ENCODE results near the gene GAB2. TPM values are rescaled to one million over a fixed set of nuclear protein-coding genes. Genes with fewer than 3 reads are reported as not detected.

The GAB2 gene
- total and polyA plus RNA-seq, 2 of the 13 experiments (the other 11 are each of a cell fraction or from before 2014, with no cell fraction given), result 4.1 to 8.6 TPM

DNA sequence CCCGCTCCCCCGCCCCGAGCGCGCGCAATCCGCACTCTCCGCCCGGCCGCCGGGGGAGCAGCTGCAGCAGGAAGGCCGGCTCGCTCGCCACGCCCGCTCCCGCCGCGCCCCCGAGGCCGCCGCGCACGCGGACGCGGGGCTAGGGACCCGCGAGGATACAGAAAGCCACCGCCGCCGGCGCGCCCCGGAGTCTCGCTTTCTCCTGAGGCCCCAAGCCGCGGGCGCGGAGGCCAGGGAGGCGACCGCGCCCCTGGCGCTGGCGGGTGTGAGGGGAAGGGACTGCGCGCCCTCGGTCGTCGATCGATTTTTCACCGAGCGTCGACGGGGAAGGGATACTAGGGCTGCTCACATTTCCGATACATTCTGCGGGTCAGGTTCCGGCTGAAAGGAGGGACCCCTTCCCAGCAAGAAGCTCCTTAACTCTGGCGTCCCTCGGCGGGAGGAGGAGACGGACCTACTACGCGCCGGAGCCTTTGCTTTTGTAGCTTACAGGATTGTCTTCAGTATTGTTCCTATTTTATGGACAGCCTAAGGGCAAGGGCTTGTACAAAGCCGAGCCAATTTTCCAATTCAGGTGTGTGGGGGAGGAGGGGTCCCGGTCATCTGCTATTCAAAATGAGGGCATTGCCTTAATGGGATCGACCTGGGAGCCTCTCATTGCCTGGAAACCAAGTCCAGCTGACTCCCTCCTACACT, 416 bp upstream of the GAB2 start (continued):
- TF ChIP-seq AGO2 (optimal IDR thresholded peaks at IDR 0.05; ENCODE audit: low read depth, low read length) (peak; percentile 87), ZSCAN31 (CRISPR knock-in tag; IDR thresholded peaks at IDR 0.05; ENCODE audit: low read depth) (peak; percentile 49; the same call in 1 of the 2 replicates), GTF2F1 (IDR thresholded peaks at IDR 0.05; ENCODE audit: low read length) (no peak), ZSCAN30 (CRISPR knock-in tag; IDR thresholded peaks at IDR 0.05) (no peak), NONO (IDR thresholded peaks at IDR 0.05) (no peak), NONO (CRISPR knock-in tag; conservative IDR thresholded peaks at IDR 0.05) (peak; percentile 40; the same call in 1 of the 2 replicates), ZNF446 (CRISPR knock-in tag; IDR thresholded peaks at IDR 0.05) (no peak; the same call in 1 of the 2 replicates), CBX1 (IDR thresholded peaks at IDR 0.05; ENCODE audit: low read depth) (no peak), ZNF816 (CRISPR knock-in tag; IDR thresholded peaks at IDR 0.05; ENCODE audit: borderline replicate concordance) (no peak), ZNF761 (CRISPR knock-in tag; conservative IDR thresholded peaks at IDR 0.05) (no peak), KAT7 (CRISPR knock-in tag; IDR thresholded peaks at IDR 0.05; ENCODE audit: borderline replicate concordance) (no peak), RFXANK (CRISPR knock-in tag; IDR thresholded peaks at IDR 0.05) (no peak), CHCHD3 (CRISPR knock-in tag; IDR thresholded peaks at IDR 0.05) (no peak), ZBTB38 (CRISPR knock-in tag; IDR thresholded peaks at IDR 0.05) (no peak), ZNF709 (CRISPR knock-in tag; IDR thresholded peaks at IDR 0.05) (peak; percentile 76; the same call in 1 of the 2 replicates), JUN (CRISPR knock-in tag; IDR thresholded peaks at IDR 0.05) (no peak), KMT2B (CRISPR knock-in tag; IDR thresholded peaks at IDR 0.05) (peak; percentile 75), SAFB2 (CRISPR knock-in tag; IDR thresholded peaks at IDR 0.05; ENCODE audit: borderline replicate concordance, low read depth) (0 out of 2 replicates have a peak, but pooled peaks have one; percentile 25), AKAP8 (CRISPR knock-in tag; IDR thresholded peaks at IDR 0.05) (0 out of 2 replicates have a peak, but pooled peaks have one; percentile 39), ZNF160 (CRISPR knock-in tag; IDR thresholded peaks at IDR 0.05) (no peak)
- TF ChIP-seq, protein P1, sequence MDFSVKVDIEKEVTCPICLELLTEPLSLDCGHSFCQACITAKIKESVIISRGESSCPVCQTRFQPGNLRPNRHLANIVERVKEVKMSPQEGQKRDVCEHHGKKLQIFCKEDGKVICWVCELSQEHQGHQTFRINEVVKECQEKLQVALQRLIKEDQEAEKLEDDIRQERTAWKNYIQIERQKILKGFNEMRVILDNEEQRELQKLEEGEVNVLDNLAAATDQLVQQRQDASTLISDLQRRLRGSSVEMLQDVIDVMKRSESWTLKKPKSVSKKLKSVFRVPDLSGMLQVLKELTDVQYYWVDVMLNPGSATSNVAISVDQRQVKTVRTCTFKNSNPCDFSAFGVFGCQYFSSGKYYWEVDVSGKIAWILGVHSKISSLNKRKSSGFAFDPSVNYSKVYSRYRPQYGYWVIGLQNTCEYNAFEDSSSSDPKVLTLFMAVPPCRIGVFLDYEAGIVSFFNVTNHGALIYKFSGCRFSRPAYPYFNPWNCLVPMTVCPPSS (IDR thresholded peaks at IDR 0.05), result no peak
- TF ChIP-seq, protein P2, sequence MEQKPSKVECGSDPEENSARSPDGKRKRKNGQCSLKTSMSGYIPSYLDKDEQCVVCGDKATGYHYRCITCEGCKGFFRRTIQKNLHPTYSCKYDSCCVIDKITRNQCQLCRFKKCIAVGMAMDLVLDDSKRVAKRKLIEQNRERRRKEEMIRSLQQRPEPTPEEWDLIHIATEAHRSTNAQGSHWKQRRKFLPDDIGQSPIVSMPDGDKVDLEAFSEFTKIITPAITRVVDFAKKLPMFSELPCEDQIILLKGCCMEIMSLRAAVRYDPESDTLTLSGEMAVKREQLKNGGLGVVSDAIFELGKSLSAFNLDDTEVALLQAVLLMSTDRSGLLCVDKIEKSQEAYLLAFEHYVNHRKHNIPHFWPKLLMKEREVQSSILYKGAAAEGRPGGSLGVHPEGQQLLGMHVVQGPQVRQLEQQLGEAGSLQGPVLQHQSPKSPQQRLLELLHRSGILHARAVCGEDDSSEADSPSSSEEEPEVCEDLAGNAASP (CRISPR knock-in tag; IDR thresholded peaks at IDR 0.05; ENCODE audit: borderline replicate concordance), result no peak
- TF ChIP-seq, protein P3, sequence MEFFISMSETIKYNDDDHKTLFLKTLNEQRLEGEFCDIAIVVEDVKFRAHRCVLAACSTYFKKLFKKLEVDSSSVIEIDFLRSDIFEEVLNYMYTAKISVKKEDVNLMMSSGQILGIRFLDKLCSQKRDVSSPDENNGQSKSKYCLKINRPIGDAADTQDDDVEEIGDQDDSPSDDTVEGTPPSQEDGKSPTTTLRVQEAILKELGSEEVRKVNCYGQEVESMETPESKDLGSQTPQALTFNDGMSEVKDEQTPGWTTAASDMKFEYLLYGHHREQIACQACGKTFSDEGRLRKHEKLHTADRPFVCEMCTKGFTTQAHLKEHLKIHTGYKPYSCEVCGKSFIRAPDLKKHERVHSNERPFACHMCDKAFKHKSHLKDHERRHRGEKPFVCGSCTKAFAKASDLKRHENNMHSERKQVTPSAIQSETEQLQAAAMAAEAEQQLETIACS (CRISPR knock-in tag; IDR thresholded peaks at IDR 0.05), result peak; percentile 95
- TF ChIP-seq, protein P4, sequence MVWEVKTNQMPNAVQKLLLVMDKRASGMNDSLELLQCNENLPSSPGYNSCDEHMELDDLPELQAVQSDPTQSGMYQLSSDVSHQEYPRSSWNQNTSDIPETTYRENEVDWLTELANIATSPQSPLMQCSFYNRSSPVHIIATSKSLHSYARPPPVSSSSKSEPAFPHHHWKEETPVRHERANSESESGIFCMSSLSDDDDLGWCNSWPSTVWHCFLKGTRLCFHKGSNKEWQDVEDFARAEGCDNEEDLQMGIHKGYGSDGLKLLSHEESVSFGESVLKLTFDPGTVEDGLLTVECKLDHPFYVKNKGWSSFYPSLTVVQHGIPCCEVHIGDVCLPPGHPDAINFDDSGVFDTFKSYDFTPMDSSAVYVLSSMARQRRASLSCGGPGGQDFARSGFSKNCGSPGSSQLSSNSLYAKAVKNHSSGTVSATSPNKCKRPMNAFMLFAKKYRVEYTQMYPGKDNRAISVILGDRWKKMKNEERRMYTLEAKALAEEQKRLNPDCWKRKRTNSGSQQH (CRISPR knock-in tag; IDR thresholded peaks at IDR 0.05; ENCODE audit: low read depth), result no peak
- TF ChIP-seq, protein P5, sequence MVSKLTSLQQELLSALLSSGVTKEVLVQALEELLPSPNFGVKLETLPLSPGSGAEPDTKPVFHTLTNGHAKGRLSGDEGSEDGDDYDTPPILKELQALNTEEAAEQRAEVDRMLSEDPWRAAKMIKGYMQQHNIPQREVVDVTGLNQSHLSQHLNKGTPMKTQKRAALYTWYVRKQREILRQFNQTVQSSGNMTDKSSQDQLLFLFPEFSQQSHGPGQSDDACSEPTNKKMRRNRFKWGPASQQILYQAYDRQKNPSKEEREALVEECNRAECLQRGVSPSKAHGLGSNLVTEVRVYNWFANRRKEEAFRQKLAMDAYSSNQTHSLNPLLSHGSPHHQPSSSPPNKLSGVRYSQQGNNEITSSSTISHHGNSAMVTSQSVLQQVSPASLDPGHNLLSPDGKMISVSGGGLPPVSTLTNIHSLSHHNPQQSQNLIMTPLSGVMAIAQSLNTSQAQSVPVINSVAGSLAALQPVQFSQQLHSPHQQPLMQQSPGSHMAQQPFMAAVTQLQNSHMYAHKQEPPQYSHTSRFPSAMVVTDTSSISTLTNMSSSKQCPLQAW (CRISPR knock-in tag; IDR thresholded peaks at IDR 0.05), result no peak
